Measurements from ENCODE around the gene SAT1.

DNA sequence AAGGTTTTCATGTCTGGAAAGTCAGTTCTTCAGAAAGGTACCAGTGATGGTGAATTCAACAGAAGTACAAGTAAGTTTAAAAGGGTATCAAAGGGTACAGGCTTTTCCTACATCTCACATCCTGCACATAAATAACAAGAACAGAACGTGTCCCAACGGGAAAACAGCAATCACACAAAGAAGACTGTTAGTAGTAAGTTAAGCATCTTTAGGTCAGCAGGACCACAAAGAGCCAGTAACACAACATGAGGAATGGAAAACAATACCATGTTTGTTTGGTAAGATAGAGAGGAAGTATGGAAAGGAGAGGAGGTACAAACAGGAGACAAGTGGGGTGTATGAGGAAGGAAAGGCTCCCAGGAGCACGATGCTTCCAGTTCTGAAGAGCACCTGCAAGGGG, 43.2 kb downstream of the SAT1 start:
- TF ChIP-seq, protein P1, sequence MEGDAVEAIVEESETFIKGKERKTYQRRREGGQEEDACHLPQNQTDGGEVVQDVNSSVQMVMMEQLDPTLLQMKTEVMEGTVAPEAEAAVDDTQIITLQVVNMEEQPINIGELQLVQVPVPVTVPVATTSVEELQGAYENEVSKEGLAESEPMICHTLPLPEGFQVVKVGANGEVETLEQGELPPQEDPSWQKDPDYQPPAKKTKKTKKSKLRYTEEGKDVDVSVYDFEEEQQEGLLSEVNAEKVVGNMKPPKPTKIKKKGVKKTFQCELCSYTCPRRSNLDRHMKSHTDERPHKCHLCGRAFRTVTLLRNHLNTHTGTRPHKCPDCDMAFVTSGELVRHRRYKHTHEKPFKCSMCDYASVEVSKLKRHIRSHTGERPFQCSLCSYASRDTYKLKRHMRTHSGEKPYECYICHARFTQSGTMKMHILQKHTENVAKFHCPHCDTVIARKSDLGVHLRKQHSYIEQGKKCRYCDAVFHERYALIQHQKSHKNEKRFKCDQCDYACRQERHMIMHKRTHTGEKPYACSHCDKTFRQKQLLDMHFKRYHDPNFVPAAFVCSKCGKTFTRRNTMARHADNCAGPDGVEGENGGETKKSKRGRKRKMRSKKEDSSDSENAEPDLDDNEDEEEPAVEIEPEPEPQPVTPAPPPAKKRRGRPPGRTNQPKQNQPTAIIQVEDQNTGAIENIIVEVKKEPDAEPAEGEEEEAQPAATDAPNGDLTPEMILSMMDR (IDR thresholded peaks at IDR 0.05): no peak
- no peak for TF ChIP-seq POLR2A (IDR thresholded peaks at IDR 0.05)
